SK-N-SH (cell line): ENCODE results near the gene SLC35A2. TPM values are rescaled to one million over a fixed set of nuclear protein-coding genes. Genes with fewer than 3 reads are reported as not detected.

ENCODE experiments used
- CTCF ChIA-PET: fragments of 300-600, 350-600 bp; formaldehyde crosslinking; extraction: SDS; loops from one replicate; lab custom pipeline; 2021; lab: Yijun Ruan, JAX
- POLR2A ChIA-PET: fragments of 350-600 bp; sonication (Branson Sonifier 250); formaldehyde crosslinking; extraction: SDS; loops from one replicate; lab custom pipeline; 2020; ENCODE audit warnings: antibody characterized with exemption, inconsistent platforms; lab: Yijun Ruan, JAX
- DNase-seq: peaks from one replicate; pipeline ENCODE4 v3.0.0; 2012
- H2AFZ ChIP-seq: fragments of 200-600 bp; sonication (generic); 2 replicates; pipeline ENCODE4 v1.8.1; 2016; ENCODE audit warnings: antibody characterized with exemption, mild to moderate bottlenecking, low read depth
- H3F3A ChIP-seq: fragments of 200-600 bp; sonication (generic); replicated peaks from 2 replicates; pipeline ENCODE3; 2016; ENCODE audit warnings: antibody characterized with exemption, mild to moderate bottlenecking; ENCODE audit not compliant: insufficient read depth
- H3K27ac ChIP-seq, 2 experiments: fragments of 200-500 bp in 1 of 2; fragments of 200-600 bp in 1 of 2; sonication (Bioruptor generic) in 1 of 2; sonication (generic), shearing (Covaris generic) in 1 of 2; 2 replicates each; pipeline versions ENCODE4 v1.5.1 to v1.6.1; 2014 to 2016; ENCODE audit warnings: low read depth in 2 of 2, inconsistent platforms in 1 of 2, low read length in 1 of 2, mild to moderate bottlenecking in 1 of 2, mixed read lengths in 1 of 2
- H3K27me3 ChIP-seq: fragments of 200-600 bp; sonication (generic), shearing (Covaris generic); 2 replicates; pipeline ENCODE4 v1.6.1; 2016; ENCODE audit warnings: mixed run types; ENCODE audit not compliant: insufficient read depth
- H3K36me3 ChIP-seq, 2 experiments: fragments of 200-500 bp in 1 of 2; fragments of 200-600 bp in 1 of 2; sonication (Bioruptor generic) in 1 of 2; sonication (generic) in 1 of 2; replicated peaks in 1 of 2; 2 replicates each; pipeline versions ENCODE3 to v1.5.1; 2014 to 2016; ENCODE audit warnings: low read length in 1 of 2, mild to moderate bottlenecking in 1 of 2; ENCODE audit not compliant: insufficient read depth in 2 of 2, control insufficient read depth in 1 of 2
- H3K4me1 ChIP-seq, 2 experiments: fragments of 200-500 bp in 1 of 2; fragments of 200-600 bp in 1 of 2; sonication (Bioruptor generic) in 1 of 2; sonication (generic), shearing (Covaris generic) in 1 of 2; 2 replicates each; pipeline versions ENCODE4 v1.5.1 to v1.6.1; 2014 to 2016; ENCODE audit warnings: low read depth in 1 of 2, low read length in 1 of 2, mixed run types in 1 of 2; ENCODE audit not compliant: insufficient read depth in 2 of 2, control insufficient read depth in 1 of 2
- H3K4me2 ChIP-seq: fragments of 200-600 bp; sonication (generic), shearing (Covaris generic); 2 replicates; pipeline ENCODE4 v1.6.1; 2017; ENCODE audit warnings: mixed run types
- H3K4me3 ChIP-seq, 2 experiments: fragments of 200-500 bp in 1 of 2; fragments of 200-600 bp in 1 of 2; sonication (Bioruptor generic) in 1 of 2; sonication (generic), shearing (Covaris generic) in 1 of 2; 2 replicates each; pipeline versions ENCODE4 v1.5.1 to v1.8.1; 2014 to 2016; ENCODE audit warnings: low read depth in 2 of 2, inconsistent platforms in 1 of 2, low read length in 1 of 2, mild to moderate bottlenecking in 1 of 2, mixed read lengths in 1 of 2, moderate library complexity in 1 of 2
- H3K79me2 ChIP-seq: fragments of 200-600 bp; sonication (generic); 2 replicates; pipeline ENCODE4 v1.8.1; 2017; ENCODE audit warnings: mild to moderate bottlenecking; ENCODE audit not compliant: insufficient read depth
- H3K9ac ChIP-seq: fragments of 200-600 bp; sonication (generic); 2 replicates; pipeline ENCODE4 v1.6.1; 2017; ENCODE audit warnings: mixed run types
- H3K9me2 ChIP-seq: fragments of 200-600 bp; sonication (generic); 2 replicates; pipeline ENCODE4 v1.6.1; 2017; ENCODE audit warnings: mixed run types
- H3K9me3 ChIP-seq: fragments of 200-600 bp; sonication (generic); 2 replicates; pipeline ENCODE4 v1.6.1; 2017; ENCODE audit warnings: mixed run types, mild to moderate bottlenecking, moderate library complexity
- H4K20me1 ChIP-seq: fragments of 200-600 bp; sonication (generic); 2 replicates; pipeline ENCODE4 v1.6.1; 2017; ENCODE audit warnings: mild to moderate bottlenecking, mixed run types; ENCODE audit not compliant: insufficient read depth
- CHD2 ChIP-seq: fragments of 150-350 bp; IDR thresholded peaks from 2 replicates; pipeline ENCODE4 v1.6.1; 2018; ENCODE audit warnings: low read length; ENCODE audit not compliant: partially characterized antibody
- CTCF ChIP-seq: fragments of 200-600 bp; sonication (generic); IDR thresholded peaks from 2 replicates; pipeline ENCODE4 v1.6.1; 2017; ENCODE audit warnings: antibody characterized with exemption, mild to moderate bottlenecking, moderate library complexity
- GABPA ChIP-seq: IDR thresholded peaks from 2 replicates; pipeline ENCODE4 v1.4.0; 2012; ENCODE audit warnings: low read depth, mild to moderate bottlenecking
- IRF3 ChIP-seq: fragments of 150-350 bp; IDR thresholded peaks from 2 replicates; pipeline ENCODE4 v1.6.1; 2016; ENCODE audit warnings: mild to moderate bottlenecking, low read depth, low read length
- JUND ChIP-seq: IDR thresholded peaks from 2 replicates; pipeline ENCODE4 v1.4.0; 2012
- MAX ChIP-seq: IDR thresholded peaks from 2 replicates; pipeline ENCODE4 v1.4.0; 2012; ENCODE audit warnings: low read depth
- MXI1 ChIP-seq: IDR thresholded peaks from 2 replicates; pipeline ENCODE4 v1.6.1; 2012; ENCODE audit warnings: mild to moderate bottlenecking, low read depth, low read length, improper control_type of control experiment
- RAD21 ChIP-seq: IDR thresholded peaks from 2 replicates; pipeline ENCODE4 v1.6.1; 2012; ENCODE audit warnings: mild to moderate bottlenecking, low read length
- RCOR1 ChIP-seq: fragments of 150-350 bp; IDR thresholded peaks from 2 replicates; pipeline ENCODE4 v1.6.1; 2017; ENCODE audit warnings: antibody characterized with exemption, low read length
- REST ChIP-seq: IDR thresholded peaks from 2 replicates; pipeline ENCODE4 v1.6.1; 2012; ENCODE audit warnings: mild to moderate bottlenecking, low read depth, low read length, moderate library complexity
- TCF12 ChIP-seq: IDR thresholded peaks from 2 replicates; pipeline ENCODE4 v1.4.0; 2012
- USF2 ChIP-seq: fragments of 150-350 bp; IDR thresholded peaks from 2 replicates; pipeline ENCODE4 v1.6.1; 2017; ENCODE audit warnings: antibody characterized with exemption, low read length, low read depth, borderline replicate concordance
- YY1 ChIP-seq: IDR thresholded peaks from 2 replicates; pipeline ENCODE4 v1.4.0; 2012; ENCODE audit warnings: low read depth, mild to moderate bottlenecking
- WGBS: methylation state at CpG from one replicate; pipeline ENCODE4 v1.1.6; 2017; ENCODE audit warnings: low lambda C conversion rate; 5-methylcytosine and 5-hydroxymethylcytosine counted together
- polyA plus RNA-seq, 3 experiments: library from polyadenylated mRNA; depleted of rRNA; stranded (reverse); fragments of >200 nt; gene quantifications; 2 replicates each; pipeline ENCODE4 v1.2.3, GENCODE V29; 2012
- TF ChIP-seq, protein P1 (sequence below): IDR thresholded peaks from 2 replicates; pipeline ENCODE4 v1.4.0; 2012; ENCODE audit warnings: low read depth, borderline replicate concordance

The SLC35A2 gene
- polyA plus RNA-seq, 1 of the 3 experiments (the other 2 are of a cell fraction) = 71.3 TPM

DNA sequence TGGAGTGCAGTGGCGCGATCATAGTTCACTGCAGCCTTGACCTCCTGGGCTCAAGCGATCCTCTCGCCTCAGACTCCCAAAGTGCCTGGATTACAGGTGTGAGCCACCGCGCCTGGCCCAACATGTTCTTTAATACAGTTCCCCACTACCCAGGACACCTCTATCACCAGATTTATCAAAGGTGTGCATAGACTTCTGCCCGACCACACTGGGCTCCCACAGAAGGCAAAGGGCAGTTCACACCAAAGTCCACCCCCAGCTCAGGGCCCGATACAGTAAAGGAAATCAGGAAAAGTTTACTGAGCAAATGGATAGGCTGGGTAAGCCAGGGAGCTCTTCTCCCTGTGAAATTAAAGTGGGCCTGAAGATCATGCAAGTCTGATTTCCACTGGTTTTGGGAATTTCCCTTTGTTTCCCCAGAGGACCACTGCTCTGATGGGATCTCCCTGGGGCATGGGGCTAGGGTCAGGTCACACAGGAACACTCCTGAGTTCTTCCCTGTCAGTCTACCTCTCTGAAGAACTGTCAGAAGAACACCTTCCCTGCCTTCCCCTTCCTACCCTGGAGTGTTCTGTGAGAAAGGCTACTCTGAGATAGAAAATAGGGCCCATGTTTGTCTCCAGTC, 25.1 kb upstream of the SLC35A2 start:
- no peak overlapping the region for H2AFZ ChIP-seq
- peaks cover 19 to 39% of the 10 kb centered on the region in 2 experiments for H3K36me3 ChIP-seq
- no peak overlapping the region for H3K4me2 ChIP-seq
- H3K4me3 ChIP-seq = no peak overlapping the region
- no peaks in the 10 kb centered on the region for H3K27me3 ChIP-seq
- no peak for DNase-seq
- 96% methylated on average over 8 of the region's 8 CpGs for WGBS
- ChIA-PET CTCF (interaction anchor here (1.2 to 2.2 kb wide), 2 partner anchors 10 to 45 kb away, joined by 3 to 8 read pairs; no protein-coding TSS in a partner anchor), POLR2A (no interaction called here)
- peaks cover 54% of the 10 kb centered on the region for H4K20me1 ChIP-seq
- peaks cover 32% of the 10 kb centered on the region; the same call in 1 of the 2 replicates for H3K79me2 ChIP-seq
- H3K4me1 ChIP-seq = no peaks in the 10 kb centered on the region
- no peaks in the 10 kb centered on the region for H3K9me3 ChIP-seq
- H3K9me2 ChIP-seq = no peaks in the 10 kb centered on the region
- H3K9ac ChIP-seq = no peak overlapping the region
- no peak for TF ChIP-seq MAX
- TF ChIP-seq RAD21 = no peak
- TF ChIP-seq, protein P1, sequence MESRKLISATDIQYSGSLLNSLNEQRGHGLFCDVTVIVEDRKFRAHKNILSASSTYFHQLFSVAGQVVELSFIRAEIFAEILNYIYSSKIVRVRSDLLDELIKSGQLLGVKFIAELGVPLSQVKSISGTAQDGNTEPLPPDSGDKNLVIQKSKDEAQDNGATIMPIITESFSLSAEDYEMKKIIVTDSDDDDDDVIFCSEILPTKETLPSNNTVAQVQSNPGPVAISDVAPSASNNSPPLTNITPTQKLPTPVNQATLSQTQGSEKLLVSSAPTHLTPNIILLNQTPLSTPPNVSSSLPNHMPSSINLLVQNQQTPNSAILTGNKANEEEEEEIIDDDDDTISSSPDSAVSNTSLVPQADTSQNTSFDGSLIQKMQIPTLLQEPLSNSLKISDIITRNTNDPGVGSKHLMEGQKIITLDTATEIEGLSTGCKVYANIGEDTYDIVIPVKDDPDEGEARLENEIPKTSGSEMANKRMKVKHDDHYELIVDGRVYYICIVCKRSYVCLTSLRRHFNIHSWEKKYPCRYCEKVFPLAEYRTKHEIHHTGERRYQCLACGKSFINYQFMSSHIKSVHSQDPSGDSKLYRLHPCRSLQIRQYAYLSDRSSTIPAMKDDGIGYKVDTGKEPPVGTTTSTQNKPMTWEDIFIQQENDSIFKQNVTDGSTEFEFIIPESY = no peak
- TF ChIP-seq MXI1 = no peak
- TF ChIP-seq USF2 = no peak
- no peak for TF ChIP-seq REST
- no peak for TF ChIP-seq RCOR1
- TF ChIP-seq JUND = no peak
- no peak for TF ChIP-seq TCF12
- TF ChIP-seq CHD2 = no peak
- no peak for TF ChIP-seq YY1
- no peak for TF ChIP-seq IRF3
- no peak for TF ChIP-seq CTCF
- no peak for TF ChIP-seq GABPA
- no peaks in the 10 kb centered on the region for H3F3A ChIP-seq
- H3K27ac ChIP-seq = no peak overlapping the region
